Measurements from ENCODE around the gene FAM50A. TPM values are rescaled to one million over a fixed set of nuclear protein-coding genes. Genes with fewer than 3 reads are reported as not detected.
"Not testable (repeated sequence)": the region's sequence is repeated elsewhere in the genome, so short reads cannot be mapped to it uniquely, and the experiment has no call there.

FAM50A gene, protein sequence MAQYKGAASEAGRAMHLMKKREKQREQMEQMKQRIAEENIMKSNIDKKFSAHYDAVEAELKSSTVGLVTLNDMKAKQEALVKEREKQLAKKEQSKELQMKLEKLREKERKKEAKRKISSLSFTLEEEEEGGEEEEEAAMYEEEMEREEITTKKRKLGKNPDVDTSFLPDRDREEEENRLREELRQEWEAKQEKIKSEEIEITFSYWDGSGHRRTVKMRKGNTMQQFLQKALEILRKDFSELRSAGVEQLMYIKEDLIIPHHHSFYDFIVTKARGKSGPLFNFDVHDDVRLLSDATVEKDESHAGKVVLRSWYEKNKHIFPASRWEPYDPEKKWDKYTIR
- total RNA-seq: 41.1 TPM
- long read RNA-seq, transcript FAM50A-202 (13 exons, 1,352 nt): major isoform, 78 of 107 reads
- long read RNA-seq, partial matches to known transcripts: 16 of 107 reads
- long read RNA-seq, other reads (novel, unspliced or antisense): 11 of 107 reads

DNA sequence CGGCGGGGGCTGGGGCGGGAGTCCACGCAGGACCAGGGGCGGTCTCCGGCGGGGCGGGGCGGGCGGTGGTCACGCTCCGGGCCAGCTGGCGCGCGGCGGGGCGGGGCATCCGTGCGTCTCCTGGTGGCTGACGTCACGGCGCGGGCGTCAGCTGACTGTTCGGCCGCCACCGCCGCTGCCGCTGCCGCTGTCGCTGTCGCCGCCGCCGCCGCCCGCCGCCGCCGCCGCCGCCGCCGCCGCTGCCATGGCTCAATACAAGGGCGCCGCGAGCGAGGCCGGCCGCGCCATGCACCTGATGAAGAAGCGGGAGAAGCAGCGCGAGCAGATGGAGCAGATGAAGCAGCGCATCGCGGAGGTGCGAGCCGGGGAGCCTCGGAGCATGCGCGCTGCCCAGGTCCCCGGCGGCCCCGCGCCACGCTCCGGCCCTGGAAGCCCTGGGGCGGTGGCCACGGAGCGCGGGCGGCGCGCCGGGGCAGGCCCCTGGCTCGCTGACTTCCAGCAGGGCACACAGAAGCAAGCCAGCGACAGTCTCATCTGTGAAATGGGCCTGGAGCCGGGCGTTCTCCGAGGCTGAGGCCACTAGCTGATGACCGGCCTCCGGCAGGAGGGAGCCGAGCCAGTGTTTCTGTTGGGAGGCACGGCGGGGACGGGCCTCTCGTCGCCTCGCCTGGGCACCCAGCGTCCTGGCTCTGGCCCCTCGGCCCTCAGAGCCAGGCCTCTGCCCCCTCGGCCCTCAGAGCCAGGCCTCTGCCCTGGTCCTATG, at the start of gene FAM50A:
Gene FAM50A, plus strand, starts transcription at position 150 of the 763 bp plus-strand sequence. Its CDS starts 95 bp downstream, at position 245.
- peaks cover 23% of the 10 kb centered on the region for H3K4me1 ChIP-seq
- no peaks in the 10 kb centered on the region for H3K27me3 ChIP-seq (ENCODE audit: low read depth)
- TF ChIP-seq, protein P1, sequence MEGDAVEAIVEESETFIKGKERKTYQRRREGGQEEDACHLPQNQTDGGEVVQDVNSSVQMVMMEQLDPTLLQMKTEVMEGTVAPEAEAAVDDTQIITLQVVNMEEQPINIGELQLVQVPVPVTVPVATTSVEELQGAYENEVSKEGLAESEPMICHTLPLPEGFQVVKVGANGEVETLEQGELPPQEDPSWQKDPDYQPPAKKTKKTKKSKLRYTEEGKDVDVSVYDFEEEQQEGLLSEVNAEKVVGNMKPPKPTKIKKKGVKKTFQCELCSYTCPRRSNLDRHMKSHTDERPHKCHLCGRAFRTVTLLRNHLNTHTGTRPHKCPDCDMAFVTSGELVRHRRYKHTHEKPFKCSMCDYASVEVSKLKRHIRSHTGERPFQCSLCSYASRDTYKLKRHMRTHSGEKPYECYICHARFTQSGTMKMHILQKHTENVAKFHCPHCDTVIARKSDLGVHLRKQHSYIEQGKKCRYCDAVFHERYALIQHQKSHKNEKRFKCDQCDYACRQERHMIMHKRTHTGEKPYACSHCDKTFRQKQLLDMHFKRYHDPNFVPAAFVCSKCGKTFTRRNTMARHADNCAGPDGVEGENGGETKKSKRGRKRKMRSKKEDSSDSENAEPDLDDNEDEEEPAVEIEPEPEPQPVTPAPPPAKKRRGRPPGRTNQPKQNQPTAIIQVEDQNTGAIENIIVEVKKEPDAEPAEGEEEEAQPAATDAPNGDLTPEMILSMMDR (IDR thresholded peaks at IDR 0.05; ENCODE audit: borderline replicate concordance): peak; percentile 17
- H3K4me3 ChIP-seq: peak within 1 kb of the TSS; percentile 75
- H3K27ac ChIP-seq (replicated peaks): peak within 1 kb of the TSS; percentile 86
- intact Hi-C loops (cut with micrococcal nuclease): no loop called here
- H3K36me3 ChIP-seq: peaks cover 41% of the 10 kb centered on the region
- H3K9me3 ChIP-seq (replicated peaks): no peaks in the 10 kb centered on the region
- peak; percentile 87 for DNase-seq

DNA sequence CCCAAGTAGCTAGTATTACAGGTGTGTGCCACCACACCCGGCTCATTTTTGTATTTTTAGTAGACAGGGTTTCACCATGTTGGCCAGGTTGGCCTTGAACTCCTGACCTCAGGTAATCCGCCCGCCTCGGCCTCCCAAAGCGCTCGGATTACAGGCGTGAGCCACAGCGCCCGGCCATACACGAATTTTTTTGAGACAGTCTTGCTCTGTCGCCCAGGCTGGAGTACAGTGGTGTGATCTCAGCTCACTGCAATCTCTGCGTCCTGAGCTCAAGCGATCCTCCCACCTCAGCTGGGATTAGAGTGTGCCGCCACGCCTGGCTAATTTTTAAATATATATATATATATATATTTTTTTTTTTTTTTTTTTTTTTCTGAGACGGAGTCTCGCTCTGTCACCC, 47.6 kb upstream of the FAM50A start:
- H3K27me3 ChIP-seq (ENCODE audit: low read depth); DNase-seq; H3K9me3 ChIP-seq (replicated peaks); intact Hi-C loops (cut with micrococcal nuclease): not testable (repeated sequence)
- H3K4me3 ChIP-seq: peak overlapping the region; percentile 85
- H3K36me3 ChIP-seq: peaks cover 19% of the 10 kb centered on the region
- peak overlapping the region; percentile 99 for H3K27ac ChIP-seq (replicated peaks)
- H3K4me1 ChIP-seq: peaks cover 22% of the 10 kb centered on the region

DNA sequence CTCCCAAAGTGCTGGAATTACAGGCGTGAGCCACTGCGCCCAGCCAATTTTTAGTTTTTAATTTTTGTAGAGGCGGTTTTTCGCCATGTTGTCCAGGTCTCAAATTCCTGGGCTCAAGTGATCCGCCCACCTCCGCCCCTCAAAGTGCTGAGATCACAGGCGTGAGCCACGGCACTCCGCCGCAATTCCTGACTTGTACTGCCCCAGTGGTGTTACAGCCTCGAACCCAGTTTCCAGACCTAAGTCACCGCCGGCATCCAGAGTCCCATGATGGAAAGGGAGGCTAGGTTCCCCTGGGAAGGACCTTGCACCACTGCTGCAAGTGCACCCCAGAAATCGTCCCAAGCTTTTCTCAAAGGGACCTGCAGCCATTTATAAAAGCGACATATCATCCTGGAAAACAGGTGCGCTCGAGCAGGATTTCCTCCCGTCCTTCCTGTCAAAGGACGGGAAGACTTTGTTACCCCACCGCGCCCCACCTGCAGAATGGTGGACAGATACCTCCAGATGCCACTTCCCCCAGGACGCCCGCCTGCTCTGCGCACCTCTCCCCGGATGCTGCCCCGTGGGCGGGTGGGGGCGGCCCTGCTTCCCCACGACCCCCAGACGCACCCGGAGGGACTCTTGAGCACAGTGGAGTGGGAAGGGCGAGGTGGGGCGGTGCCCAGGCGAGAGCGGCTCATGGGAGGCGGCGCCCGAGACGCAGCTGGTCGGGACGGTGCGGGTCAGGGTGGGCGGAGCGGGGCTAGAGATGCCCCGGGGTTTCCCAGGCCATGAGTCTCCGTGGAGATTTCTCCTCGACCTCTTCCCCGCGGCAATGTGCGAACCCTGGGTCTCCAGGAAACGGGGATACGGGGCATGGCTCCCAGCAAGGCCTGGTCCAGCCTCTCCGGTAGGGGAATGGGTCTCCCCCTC, 46.7 kb upstream of the FAM50A start:
- H3K27ac ChIP-seq (replicated peaks): peak overlapping the region; percentile 99
- intact Hi-C loops (cut with micrococcal nuclease): no loop called here
- TF ChIP-seq, protein P1 (IDR thresholded peaks at IDR 0.05; ENCODE audit: borderline replicate concordance): no peak

DNA sequence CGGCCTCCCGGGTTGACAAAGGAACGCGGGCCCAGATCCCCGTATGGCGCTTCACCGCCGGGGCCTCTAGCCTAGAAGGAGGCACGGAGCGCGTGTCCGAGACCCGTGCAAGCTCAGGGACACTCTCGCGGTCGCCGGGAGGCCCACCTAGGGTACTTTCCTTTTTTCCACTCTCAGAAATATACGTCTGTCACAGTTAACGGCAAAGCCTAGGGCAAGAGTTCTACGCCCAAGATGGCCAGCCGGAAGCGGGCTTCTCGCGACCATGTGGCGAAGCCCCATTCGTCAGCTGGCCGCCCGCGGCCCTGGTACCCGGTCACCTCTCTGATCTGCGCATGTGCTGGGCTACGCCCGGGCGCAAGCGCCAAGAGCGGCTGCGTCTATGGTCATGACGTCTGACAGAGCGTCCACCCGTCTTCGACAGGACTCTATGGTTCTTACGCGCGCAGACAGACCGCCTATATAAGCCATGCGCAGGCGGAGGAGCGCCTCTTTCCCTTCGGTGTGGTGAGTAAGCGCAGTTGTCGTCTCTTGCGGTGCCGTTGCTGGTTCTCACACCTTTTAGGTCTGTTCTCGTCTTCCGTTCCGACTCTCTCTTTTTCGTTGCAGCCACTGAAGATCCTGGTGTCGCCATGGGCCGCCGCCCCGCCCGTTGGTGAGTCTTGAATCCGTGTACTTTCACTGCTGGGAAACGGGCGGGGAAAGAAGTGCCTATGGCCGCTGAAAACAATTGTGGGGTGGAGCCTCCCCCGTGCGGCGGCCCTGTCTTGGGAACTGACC, 45.9 kb upstream of the FAM50A start, which contains the start of gene RPL10:
Gene RPL10, plus strand, starts transcription at position 490 of the 780 bp plus-strand sequence. Its CDS starts 143 bp downstream, at position 633.
- Histone ChIP-seq H3K27me3 (ENCODE audit: low read depth) (no peaks in the 10 kb centered on the region), H3K4me3 (peak within 1 kb of the TSS; percentile 85), H3K36me3 (peaks cover 25% of the 10 kb centered on the region), H3K4me1 (peaks cover 22% of the 10 kb centered on the region), H3K9me3 (replicated peaks) (no peaks in the 10 kb centered on the region), H3K27ac (replicated peaks) (peak within 1 kb of the TSS; percentile 99)
- intact Hi-C loops (cut with micrococcal nuclease): no loop called here
- TF ChIP-seq, protein P1 (IDR thresholded peaks at IDR 0.05; ENCODE audit: borderline replicate concordance): no peak
- DNase-seq: peak; percentile 93

More for the DNA sequence above, 46.7 kb upstream of the FAM50A start:
- Histone ChIP-seq H3K36me3 (peaks cover 25% of the 10 kb centered on the region), H3K9me3 (replicated peaks) (no peaks in the 10 kb centered on the region), H3K27me3 (ENCODE audit: low read depth) (no peaks in the 10 kb centered on the region), H3K4me1 (peaks cover 22% of the 10 kb centered on the region), H3K4me3 (peak overlapping the region; percentile 85)
- peak; percentile 81 for DNase-seq

All from left ventricle myocardium inferior (tissue), 1 donor.